Panc1 (cell line): Measurements from ENCODE around the gene MAP3K3.

Experiments
- REST ChIP-seq, 2 experiments: IDR thresholded peaks; 2 replicates each; pipeline ENCODE4 v1.6.1; 2011 to 2012; ENCODE audit warnings: low read depth in 2 of 2, control low read depth in 1 of 2, low read length in 1 of 2, mild to moderate bottlenecking in 1 of 2, moderate library complexity in 1 of 2; ENCODE audit not compliant: insufficient read depth in 1 of 2
- TCF7L2 ChIP-seq: IDR thresholded peaks from 2 replicates; pipeline ENCODE4 v1.6.1; 2011; ENCODE audit warnings: mild to moderate bottlenecking, low read depth, low read length, inconsistent platforms
- TF ChIP-seq, protein P1 (sequence below): fragments of 450-650 bp; IDR thresholded peaks from 2 replicates; pipeline ENCODE4 v1.5.1; 2017; ENCODE audit warnings: mild to moderate bottlenecking

- TF ChIP-seq, protein P1, sequence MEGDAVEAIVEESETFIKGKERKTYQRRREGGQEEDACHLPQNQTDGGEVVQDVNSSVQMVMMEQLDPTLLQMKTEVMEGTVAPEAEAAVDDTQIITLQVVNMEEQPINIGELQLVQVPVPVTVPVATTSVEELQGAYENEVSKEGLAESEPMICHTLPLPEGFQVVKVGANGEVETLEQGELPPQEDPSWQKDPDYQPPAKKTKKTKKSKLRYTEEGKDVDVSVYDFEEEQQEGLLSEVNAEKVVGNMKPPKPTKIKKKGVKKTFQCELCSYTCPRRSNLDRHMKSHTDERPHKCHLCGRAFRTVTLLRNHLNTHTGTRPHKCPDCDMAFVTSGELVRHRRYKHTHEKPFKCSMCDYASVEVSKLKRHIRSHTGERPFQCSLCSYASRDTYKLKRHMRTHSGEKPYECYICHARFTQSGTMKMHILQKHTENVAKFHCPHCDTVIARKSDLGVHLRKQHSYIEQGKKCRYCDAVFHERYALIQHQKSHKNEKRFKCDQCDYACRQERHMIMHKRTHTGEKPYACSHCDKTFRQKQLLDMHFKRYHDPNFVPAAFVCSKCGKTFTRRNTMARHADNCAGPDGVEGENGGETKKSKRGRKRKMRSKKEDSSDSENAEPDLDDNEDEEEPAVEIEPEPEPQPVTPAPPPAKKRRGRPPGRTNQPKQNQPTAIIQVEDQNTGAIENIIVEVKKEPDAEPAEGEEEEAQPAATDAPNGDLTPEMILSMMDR, result no peak
- no peak for TF ChIP-seq REST (IDR thresholded peaks at IDR 0.05; ENCODE audit: insufficient read depth in 1 of 2, low read depth in 2 of 2, low read length in 1 of 2)
- no peak for TF ChIP-seq TCF7L2
These were observed 44.0 kb upstream of the MAP3K3 start for GRCh38 chr17:63578027-63578768.
